Ishikawa (cell line): ENCODE measurements around the gene SCIMP.
A peak's percentile ranks its signal among the peaks of the same experiment; 100 is the strongest.

Experiments
- CEBPB ChIP-seq: IDR thresholded peaks from 2 replicates; pipeline ENCODE4 v1.6.1; 2012
- CREB1 ChIP-seq: IDR thresholded peaks from 2 replicates; pipeline ENCODE4 v1.6.1; 2012; ENCODE audit warnings: low read depth
- EGR1 ChIP-seq: IDR thresholded peaks from 2 replicates; pipeline ENCODE4 v1.6.1; 2012
- EP300 ChIP-seq: IDR thresholded peaks from 2 replicates; pipeline ENCODE4 v1.6.1; 2012; ENCODE audit warnings: borderline replicate concordance
- FOXM1 ChIP-seq: IDR thresholded peaks from 2 replicates; pipeline ENCODE4 v1.6.1; 2012; ENCODE audit warnings: low read depth, borderline replicate concordance
- NFIC ChIP-seq: IDR thresholded peaks from 2 replicates; pipeline ENCODE4 v1.6.1; 2012
- RAD21 ChIP-seq: IDR thresholded peaks from 2 replicates; pipeline ENCODE4 v1.6.1; 2012; ENCODE audit warnings: low read depth
- REST ChIP-seq: IDR thresholded peaks from 2 replicates; pipeline ENCODE4 v1.6.1; 2012; ENCODE audit warnings: low read depth, mild to moderate bottlenecking
- TAF1 ChIP-seq: IDR thresholded peaks from 2 replicates; pipeline ENCODE4 v1.6.1; 2012; ENCODE audit warnings: low read depth, mild to moderate bottlenecking
- TCF12 ChIP-seq: IDR thresholded peaks from 2 replicates; pipeline ENCODE4 v1.6.1; 2012; ENCODE audit warnings: low read depth
- TEAD4 ChIP-seq: IDR thresholded peaks from 2 replicates; pipeline ENCODE4 v1.6.1; 2012
- YY1 ChIP-seq: IDR thresholded peaks from 2 replicates; pipeline ENCODE4 v1.6.1; 2012; ENCODE audit warnings: low read depth
- ZBTB7A ChIP-seq: IDR thresholded peaks from 2 replicates; pipeline ENCODE4 v1.6.1; 2012; ENCODE audit warnings: low read depth
- TF ChIP-seq, protein P1 (sequence below): IDR thresholded peaks from 2 replicates; pipeline ENCODE4 v1.6.1; 2012
- TF ChIP-seq, protein P2 (sequence below): IDR thresholded peaks from 2 replicates; pipeline ENCODE4 v1.6.1; 2012

SCIMP gene

GRCh38 chr17:5200360-5200759 is 34.3 kb downstream of the SCIMP start:
- TF ChIP-seq, protein P1, sequence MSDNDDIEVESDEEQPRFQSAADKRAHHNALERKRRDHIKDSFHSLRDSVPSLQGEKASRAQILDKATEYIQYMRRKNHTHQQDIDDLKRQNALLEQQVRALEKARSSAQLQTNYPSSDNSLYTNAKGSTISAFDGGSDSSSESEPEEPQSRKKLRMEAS, result no peak
- no peak for TF ChIP-seq EGR1

GRCh38 chr17:5198472-5198871 is 36.2 kb downstream of the SCIMP start:
- TF ChIP-seq REST (no peak), TEAD4 (no peak), CEBPB (no peak), TCF12 (no peak), RAD21 (no peak), CREB1 (no peak), TAF1 (no peak), EGR1 (no peak), FOXM1 (no peak), ZBTB7A (no peak), EP300 (no peak), NFIC (no peak)
- TF ChIP-seq, protein P1, result no peak

DNA sequence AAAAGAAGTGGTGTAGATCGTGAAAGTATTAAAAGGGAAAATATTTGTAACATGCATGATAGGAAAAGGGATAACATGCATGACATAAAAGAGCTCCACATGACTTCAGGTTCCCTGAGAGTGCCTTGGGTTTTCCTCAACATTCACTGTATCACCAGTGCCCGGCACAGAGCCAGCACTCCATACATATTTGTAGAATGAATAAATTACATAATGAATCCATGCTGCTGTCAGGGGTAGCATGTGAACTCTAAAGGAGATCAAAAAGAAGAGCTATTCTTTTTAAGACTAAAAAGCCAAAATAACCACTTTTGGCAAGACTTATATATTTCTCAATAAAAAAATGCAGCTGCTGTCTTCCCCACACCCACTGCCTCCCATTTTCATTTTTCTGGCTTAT is 40.3 kb downstream of the SCIMP start:
- TF ChIP-seq FOXM1, result no peak
- no peak for TF ChIP-seq TCF12
- no peak for TF ChIP-seq CEBPB
- TF ChIP-seq ZBTB7A, result no peak
- no peak for TF ChIP-seq REST
- TF ChIP-seq RAD21, result no peak
- no peak for TF ChIP-seq TAF1
- TF ChIP-seq NFIC, result no peak
- TF ChIP-seq YY1, result no peak
- TF ChIP-seq TEAD4, result no peak
- no peak for TF ChIP-seq CREB1
- no peak for TF ChIP-seq EP300
- TF ChIP-seq, protein P1, result no peak
- TF ChIP-seq, protein P2, sequence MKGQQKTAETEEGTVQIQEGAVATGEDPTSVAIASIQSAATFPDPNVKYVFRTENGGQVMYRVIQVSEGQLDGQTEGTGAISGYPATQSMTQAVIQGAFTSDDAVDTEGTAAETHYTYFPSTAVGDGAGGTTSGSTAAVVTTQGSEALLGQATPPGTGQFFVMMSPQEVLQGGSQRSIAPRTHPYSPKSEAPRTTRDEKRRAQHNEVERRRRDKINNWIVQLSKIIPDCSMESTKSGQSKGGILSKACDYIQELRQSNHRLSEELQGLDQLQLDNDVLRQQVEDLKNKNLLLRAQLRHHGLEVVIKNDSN, result no peak

- TF ChIP-seq CEBPB (no peak), YY1 (peak; percentile 87), EP300 (no peak), CREB1 (no peak), TEAD4 (no peak), FOXM1 (no peak), TCF12 (peak; percentile 63; the same call in 1 of the 2 replicates), EGR1 (no peak), REST (no peak), TAF1 (peak; percentile 93), RAD21 (no peak), NFIC (peak; percentile 61), ZBTB7A (peak; percentile 51; the same call in 1 of the 2 replicates)
- TF ChIP-seq, protein P2, result peak; percentile 41; the same call in 1 of the 2 replicates
- TF ChIP-seq, protein P1, result peak; percentile 66
Measured at GRCh38 chr17:5191541-5192417, 42.9 kb downstream of the SCIMP start, which contains the start of gene ZNF594. Gene ZNF594 (minus strand): TSS chr17:5191868. CDS start chr17:5184256, 7,612 bp downstream.
